ENCODE data around the gene KISS1. TPM values are rescaled to one million over a fixed set of nuclear protein-coding genes. Genes with fewer than 3 reads are reported as not detected.

The KISS1 gene
- total and polyA plus RNA-seq, 10 donors: not detected

- DNase-seq: no peak
- Histone ChIP-seq H3K4me1 (peaks cover 0 to 7% (median 2%) of the 10 kb centered on the region in 6 donors), H3K27me3 (replicated peaks in 1 of 7) (peaks cover 0 to 53% (median 0%) of the 10 kb centered on the region in 7 donors), H3K4me3 (no peak overlapping the region), H3K9me3 (no peaks in the 10 kb centered on the region), H3K27ac (no peak overlapping the region), H3K36me3 (no peaks in the 10 kb centered on the region)
- intact Hi-C loops (cut with DNase I; ENCODE audit: low total_unique reads): loop anchor here (5.0 kb wide), 1 partner anchor 43 kb away; no protein-coding TSS in a partner anchor
- TF ChIP-seq POLR2A (IDR thresholded peaks at IDR 0.05) (no peak), POLR2AphosphoS5 (IDR thresholded peaks at IDR 0.05) (no peak), CTCF (IDR thresholded peaks at IDR 0.05 in 8 of 11, conservative IDR thresholded peaks at IDR 0.05 in 3 of 11) (no peak)
Measured at GRCh38 chr1:204205486-204205885, 9.2 kb upstream of the KISS1 start.

- Histone ChIP-seq H3K27me3 (replicated peaks in 1 of 7) (peaks cover 0 to 53% (median 0%) of the 10 kb centered on the region in 7 donors), H3K4me1 (peaks cover 0 to 7% (median 2%) of the 10 kb centered on the region in 6 donors), H3K4me3 (no peak overlapping the region), H3K9me3 (no peaks in the 10 kb centered on the region), H3K27ac (no peak overlapping the region), H3K36me3 (no peaks in the 10 kb centered on the region)
- no peak for DNase-seq
- intact Hi-C loops (cut with DNase I; ENCODE audit: low total_unique reads): loop anchor here (5.0 kb wide), 1 partner anchor 43 kb away; no protein-coding TSS in a partner anchor
- 78 to 89% (median 84%) methylated on average over 2 of the region's 2 CpGs for WGBS, 5 donors
- TF ChIP-seq POLR2AphosphoS5 (IDR thresholded peaks at IDR 0.05) (no peak), CTCF (IDR thresholded peaks at IDR 0.05 in 8 of 11, conservative IDR thresholded peaks at IDR 0.05 in 3 of 11) (no peak), POLR2A (IDR thresholded peaks at IDR 0.05) (no peak)
Measured at GRCh38 chr1:204204944-204205343, 8.7 kb upstream of the KISS1 start.

GRCh38 chr1:204203206-204203767 lies 7.0 kb upstream of the KISS1 start:
- no peak overlapping the region for H3K4me3 ChIP-seq
- H3K4me1 ChIP-seq: peaks cover 0 to 7% (median 2%) of the 10 kb centered on the region in 6 donors
- intact Hi-C loops (cut with DNase I; ENCODE audit: low total_unique reads): no loop called here
- WGBS, 5 donors: 84 to 92% (median 86%) methylated on average over 3 to 5 of the region's 5 CpGs
- no peaks in the 10 kb centered on the region for H3K9me3 ChIP-seq
- DNase-seq: peak; percentile 48
- H3K27ac ChIP-seq: no peak overlapping the region
- no peak for TF ChIP-seq POLR2A (IDR thresholded peaks at IDR 0.05)
- no peak for TF ChIP-seq CTCF (IDR thresholded peaks at IDR 0.05 in 8 of 11, conservative IDR thresholded peaks at IDR 0.05 in 3 of 11)
- TF ChIP-seq POLR2AphosphoS5 (IDR thresholded peaks at IDR 0.05): no peak
- no peaks in the 10 kb centered on the region for H3K36me3 ChIP-seq
- peaks cover 0 to 63% (median 0%) of the 10 kb centered on the region in 7 donors for H3K27me3 ChIP-seq (replicated peaks in 1 of 7)

- H3K4me3 ChIP-seq: no peak overlapping the region
- no peak overlapping the region for H3K27ac ChIP-seq
- peaks cover 0 to 65% (median 0%) of the 10 kb centered on the region in 7 donors for H3K27me3 ChIP-seq (replicated peaks in 1 of 7)
- no peaks in the 10 kb centered on the region for H3K36me3 ChIP-seq
- intact Hi-C loops (cut with DNase I; ENCODE audit: low total_unique reads): no loop called here
- DNase-seq: peak; percentile 10
- no peaks in the 10 kb centered on the region for H3K9me3 ChIP-seq
- TF ChIP-seq POLR2AphosphoS5 (IDR thresholded peaks at IDR 0.05) (no peak), CTCF (IDR thresholded peaks at IDR 0.05 in 8 of 11, conservative IDR thresholded peaks at IDR 0.05 in 3 of 11) (no peak), POLR2A (IDR thresholded peaks at IDR 0.05) (no peak)
- WGBS, 5 donors: 77 to 94% (median 86%) methylated on average over 4 of the region's 4 CpGs
- peaks cover 0 to 7% (median 2%) of the 10 kb centered on the region in 6 donors for H3K4me1 ChIP-seq
Measured at GRCh38 chr1:204202481-204202880, 6.2 kb upstream of the KISS1 start.
